Vagina (tissue), 2 donors: ENCODE results near the gene DDX31. TPM values are rescaled to one million over a fixed set of nuclear protein-coding genes. Genes with fewer than 3 reads are reported as not detected.

Experiments
- DNase-seq, 2 donors: peaks; one replicate each; pipeline ENCODE4 v3.0.0-alpha.2; 2017; ENCODE audit errors: extremely low spot score in 2 of 2
- H3K27ac ChIP-seq: fragments of 200-600 bp; sonication (generic); one replicate; pipeline ENCODE4 v1.5.1; 2019
- H3K27me3 ChIP-seq: fragments of 200-600 bp; sonication (generic); one replicate; pipeline ENCODE4 v1.5.1; 2019
- H3K36me3 ChIP-seq, 2 donors: fragments of 200-600 bp; sonication (generic); one replicate each; pipeline ENCODE4 v1.5.1; 2017 to 2019
- H3K4me1 ChIP-seq: fragments of 200-600 bp; sonication (generic); one replicate; pipeline ENCODE4 v1.5.1; 2019
- H3K4me3 ChIP-seq, 2 donors: fragments of 200-600 bp; sonication (generic); 1 replicate in 1 of 2; 2 replicates in 1 of 2; pipeline ENCODE4 v1.5.1; 2016 to 2019
- H3K9me3 ChIP-seq: fragments of 200-600 bp; sonication (generic); one replicate; pipeline ENCODE4 v1.5.1; 2019
- POLR2A ChIP-seq, 2 donors: fragments of 450-650 bp; IDR thresholded peaks; one replicate each; pipeline ENCODE4 v1.6.1; 2017; ENCODE audit warnings: antibody characterized with exemption in 2 of 2, mild to moderate bottlenecking in 2 of 2, moderate library complexity in 2 of 2
- POLR2AphosphoS5 ChIP-seq, 2 donors: sonication (generic); formaldehyde crosslinking; IDR thresholded peaks; one replicate each; pipeline ENCODE4 v1.9.0; 2017; ENCODE audit warnings: antibody characterized with exemption in 2 of 2, mild to moderate bottlenecking in 2 of 2, low read depth in 1 of 2; ENCODE audit not compliant: insufficient read depth in 1 of 2
- intact Hi-C: fragments of 100-400 bp; cut with DNase I; formaldehyde crosslinking; loops from one replicate; pipeline ENCODE4 v1.15.1; 2023
- total RNA-seq: library from RNA; depleted of rRNA; stranded (reverse); fragments of >200 nt; gene quantifications from one replicate; pipeline ENCODE4 v1.2.3, GENCODE V29; 2016
- TF ChIP-seq, protein P1 (sequence below), 3 experiments: fragments of 450-650 bp in 2 of 3; fragments of 200-600 bp in 1 of 3; sonication (generic) in 1 of 3; IDR thresholded peaks; one replicate each; pipeline ENCODE4 v1.5.1; 2017 to 2019; ENCODE audit warnings: antibody characterized with exemption in 3 of 3, mild to moderate bottlenecking in 2 of 3, moderate library complexity in 2 of 3

The DDX31 gene
- total RNA-seq, 1 donor from 2014 or later, result 17.9 TPM

DNA sequence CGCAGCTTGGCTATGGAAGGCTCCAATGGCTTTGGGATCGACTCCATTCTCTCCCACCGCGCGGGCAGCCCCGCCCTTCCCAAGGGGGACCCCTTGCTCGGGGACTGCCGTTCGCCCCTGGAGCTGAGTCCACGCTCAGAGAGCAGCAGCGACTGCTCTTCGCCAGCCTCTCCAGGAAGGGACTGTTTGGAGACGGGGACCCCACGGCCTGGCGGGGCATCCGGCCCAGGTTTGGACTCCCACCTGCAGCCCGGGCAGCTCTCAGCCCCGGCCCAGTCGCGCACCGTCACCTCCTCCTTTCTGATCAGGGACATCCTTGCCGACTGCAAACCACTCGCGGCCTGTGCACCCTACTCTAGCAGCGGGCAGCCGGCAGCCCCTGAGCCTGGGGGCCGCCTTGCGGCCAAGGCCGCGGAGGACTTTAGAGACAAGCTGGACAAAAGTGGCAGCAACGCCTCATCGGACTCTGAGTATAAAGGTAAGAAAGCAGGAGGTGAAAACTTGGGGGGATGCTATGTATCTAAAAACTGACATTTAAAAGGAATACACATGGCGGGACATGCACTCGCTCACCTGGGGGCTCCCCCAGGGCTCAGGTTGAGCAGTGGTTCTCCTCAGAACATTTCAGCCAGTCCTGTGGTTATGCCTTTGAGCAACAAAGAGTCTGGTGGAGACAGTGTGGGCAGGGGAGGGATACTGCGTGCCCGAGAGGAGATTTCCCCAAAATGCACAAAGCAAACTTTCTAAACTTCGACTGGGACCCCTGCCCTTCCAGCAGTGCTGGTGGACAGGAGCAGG, 86.8 kb downstream of the DDX31 start:
- TF ChIP-seq, protein P1, sequence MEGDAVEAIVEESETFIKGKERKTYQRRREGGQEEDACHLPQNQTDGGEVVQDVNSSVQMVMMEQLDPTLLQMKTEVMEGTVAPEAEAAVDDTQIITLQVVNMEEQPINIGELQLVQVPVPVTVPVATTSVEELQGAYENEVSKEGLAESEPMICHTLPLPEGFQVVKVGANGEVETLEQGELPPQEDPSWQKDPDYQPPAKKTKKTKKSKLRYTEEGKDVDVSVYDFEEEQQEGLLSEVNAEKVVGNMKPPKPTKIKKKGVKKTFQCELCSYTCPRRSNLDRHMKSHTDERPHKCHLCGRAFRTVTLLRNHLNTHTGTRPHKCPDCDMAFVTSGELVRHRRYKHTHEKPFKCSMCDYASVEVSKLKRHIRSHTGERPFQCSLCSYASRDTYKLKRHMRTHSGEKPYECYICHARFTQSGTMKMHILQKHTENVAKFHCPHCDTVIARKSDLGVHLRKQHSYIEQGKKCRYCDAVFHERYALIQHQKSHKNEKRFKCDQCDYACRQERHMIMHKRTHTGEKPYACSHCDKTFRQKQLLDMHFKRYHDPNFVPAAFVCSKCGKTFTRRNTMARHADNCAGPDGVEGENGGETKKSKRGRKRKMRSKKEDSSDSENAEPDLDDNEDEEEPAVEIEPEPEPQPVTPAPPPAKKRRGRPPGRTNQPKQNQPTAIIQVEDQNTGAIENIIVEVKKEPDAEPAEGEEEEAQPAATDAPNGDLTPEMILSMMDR (IDR thresholded peaks at IDR 0.05), result no peak
- no peak for TF ChIP-seq POLR2AphosphoS5 (IDR thresholded peaks at IDR 0.05; ENCODE audit: insufficient read depth in 1 of 2, low read depth in 1 of 2)
- no peak overlapping the region for H3K27ac ChIP-seq
- H3K36me3 ChIP-seq, result no peaks in the 10 kb centered on the region
- no peak for DNase-seq
- intact Hi-C loops, result no loop called here
- peaks cover 37% of the 10 kb centered on the region for H3K27me3 ChIP-seq
- H3K4me3 ChIP-seq, result no peak overlapping the region
- H3K9me3 ChIP-seq, result no peaks in the 10 kb centered on the region
- H3K4me1 ChIP-seq, result peaks cover 16% of the 10 kb centered on the region

DNA sequence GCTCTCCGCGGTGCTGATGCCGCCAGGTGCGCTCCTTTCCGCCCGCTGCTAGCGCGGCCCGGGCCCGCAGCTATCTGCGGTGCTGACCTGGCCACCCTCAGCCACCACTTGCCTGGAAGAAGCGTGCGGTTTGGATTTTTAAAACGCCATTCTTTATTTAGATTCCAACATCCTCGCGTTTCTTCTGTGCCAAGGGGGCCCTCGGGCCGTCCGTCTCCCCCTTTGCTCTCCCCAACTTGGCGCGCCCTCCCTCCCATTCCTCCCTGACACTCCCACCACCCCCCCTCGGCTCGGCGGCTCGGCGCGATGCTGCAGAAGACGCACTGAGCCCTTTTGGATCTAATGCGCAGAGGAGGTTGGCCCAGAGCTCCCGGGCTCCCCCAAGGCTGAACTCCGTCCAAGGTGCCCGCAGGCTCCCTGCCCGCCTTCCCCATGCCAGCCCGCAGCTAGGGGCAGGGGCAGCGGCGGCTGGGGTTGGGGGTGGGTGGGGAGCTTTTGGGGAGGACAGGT, 87.5 kb downstream of the DDX31 start, which contains the start of gene BARHL1:
TSS of gene BARHL1 (plus strand) at position 331 of the 510 bp plus-strand sequence. CDS start 192 bp downstream, outside the sequence.
- no peak within 1 kb of the TSS for H3K27ac ChIP-seq
- intact Hi-C loops, result no loop called here
- TF ChIP-seq POLR2AphosphoS5 (IDR thresholded peaks at IDR 0.05; ENCODE audit: insufficient read depth in 1 of 2, low read depth in 1 of 2), result no peak
- TF ChIP-seq POLR2A (IDR thresholded peaks at IDR 0.05), result no peak
- H3K36me3 ChIP-seq, result no peaks in the 10 kb centered on the region
- DNase-seq, result no peak
- H3K4me1 ChIP-seq, result peaks cover 16% of the 10 kb centered on the region
- peaks cover 36% of the 10 kb centered on the region for H3K27me3 ChIP-seq
- H3K4me3 ChIP-seq, result no peak within 1 kb of the TSS
- no peaks in the 10 kb centered on the region for H3K9me3 ChIP-seq

DNA sequence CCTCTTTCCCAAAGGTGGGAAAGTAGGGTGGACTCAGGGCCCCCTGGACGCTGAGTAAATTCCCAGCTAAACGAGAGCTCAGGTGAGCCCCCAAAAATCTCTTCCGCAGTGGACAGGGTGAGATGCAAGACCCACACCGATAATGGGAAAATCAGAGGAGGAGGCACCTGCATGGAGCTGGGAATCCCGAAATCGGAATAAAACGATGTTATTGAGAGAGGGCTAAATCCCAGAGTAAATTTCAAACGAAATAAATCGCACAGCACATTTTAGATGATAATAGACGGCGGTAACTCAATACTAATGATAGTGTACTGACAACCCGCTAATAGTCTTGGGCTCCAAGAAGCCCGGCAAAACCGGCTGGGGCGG, 90.4 kb downstream of the DDX31 start:
- no peaks in the 10 kb centered on the region for H3K9me3 ChIP-seq
- H3K4me1 ChIP-seq, result peaks cover 16% of the 10 kb centered on the region
- H3K36me3 ChIP-seq, result no peaks in the 10 kb centered on the region
- intact Hi-C loops, result no loop called here
- peaks cover 22% of the 10 kb centered on the region for H3K27me3 ChIP-seq
- DNase-seq, result no peak
- no peak overlapping the region for H3K4me3 ChIP-seq
- H3K27ac ChIP-seq, result no peak overlapping the region
- TF ChIP-seq, protein P1 (IDR thresholded peaks at IDR 0.05), result no peak
- TF ChIP-seq POLR2AphosphoS5 (IDR thresholded peaks at IDR 0.05; ENCODE audit: insufficient read depth in 1 of 2, low read depth in 1 of 2), result no peak
- TF ChIP-seq POLR2A (IDR thresholded peaks at IDR 0.05), result no peak

DNA sequence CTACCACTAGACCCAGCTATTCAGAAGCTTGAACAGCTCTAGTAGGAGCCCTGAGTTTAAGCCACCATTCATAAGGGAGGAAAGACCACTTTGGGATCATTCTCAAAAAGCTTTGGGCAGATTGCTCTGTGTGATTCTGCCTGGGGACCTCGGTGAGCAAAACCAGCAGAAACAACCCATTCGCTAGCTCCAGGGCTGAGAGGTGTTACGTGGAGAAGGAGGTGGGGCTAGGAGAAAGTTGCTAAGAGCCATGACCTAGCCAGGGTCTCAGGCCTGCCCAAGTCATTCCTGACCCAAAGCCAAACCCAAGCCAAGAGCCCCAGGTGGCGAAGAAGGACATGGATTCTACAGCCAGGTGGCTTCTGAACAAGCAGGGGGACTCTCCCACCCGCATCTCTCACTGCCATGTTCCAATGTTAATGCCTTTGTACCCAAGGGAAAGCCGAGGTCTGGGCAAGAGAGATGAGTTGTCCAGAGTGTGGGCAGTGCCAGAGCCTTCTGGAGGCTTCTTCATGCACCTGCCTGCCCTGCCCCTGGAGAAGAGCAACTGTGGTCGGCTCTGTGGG, 91.3 kb downstream of the DDX31 start:
- H3K4me1 ChIP-seq, result peaks cover 16% of the 10 kb centered on the region
- H3K4me3 ChIP-seq, result no peak overlapping the region
- no peaks in the 10 kb centered on the region for H3K9me3 ChIP-seq
- DNase-seq, result no peak
- TF ChIP-seq POLR2AphosphoS5 (IDR thresholded peaks at IDR 0.05; ENCODE audit: insufficient read depth in 1 of 2, low read depth in 1 of 2) (no peak), POLR2A (IDR thresholded peaks at IDR 0.05) (no peak)
- TF ChIP-seq, protein P1 (IDR thresholded peaks at IDR 0.05), result no peak
- H3K36me3 ChIP-seq, result no peaks in the 10 kb centered on the region
- H3K27me3 ChIP-seq, result peaks cover 20% of the 10 kb centered on the region
- H3K27ac ChIP-seq, result no peak overlapping the region
- intact Hi-C loops, result no loop called here

DNA sequence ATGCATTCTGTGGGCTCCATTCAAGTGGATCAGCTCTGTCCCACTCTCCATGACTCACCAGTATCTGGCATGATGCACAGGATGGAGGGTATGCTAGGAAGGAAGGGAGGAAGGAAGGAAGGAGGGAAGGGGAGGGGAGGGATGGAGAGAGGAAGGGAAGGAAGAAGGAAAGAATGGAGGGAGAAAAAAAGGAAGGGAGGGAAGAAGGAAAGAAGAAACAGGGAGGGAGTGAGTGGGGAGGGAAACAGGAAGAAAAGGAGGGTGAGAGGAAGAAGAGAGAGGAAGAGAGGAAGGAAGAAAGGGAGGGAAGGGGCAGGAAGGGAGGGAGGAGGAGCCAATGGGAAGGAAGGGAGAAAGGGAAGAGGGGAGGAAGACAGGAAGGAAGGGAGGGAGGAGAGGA, 92.7 kb downstream of the DDX31 start:
- H3K9me3 ChIP-seq, result no peaks in the 10 kb centered on the region
- H3K4me3 ChIP-seq, result no peak overlapping the region
- DNase-seq, result no peak
- TF ChIP-seq POLR2A (IDR thresholded peaks at IDR 0.05), result no peak
- TF ChIP-seq, protein P1 (IDR thresholded peaks at IDR 0.05), result no peak
- no peak for TF ChIP-seq POLR2AphosphoS5 (IDR thresholded peaks at IDR 0.05; ENCODE audit: insufficient read depth in 1 of 2, low read depth in 1 of 2)
- H3K27ac ChIP-seq, result no peak overlapping the region
- no peaks in the 10 kb centered on the region for H3K36me3 ChIP-seq
- intact Hi-C loops, result no loop called here
- peaks cover 20% of the 10 kb centered on the region for H3K27me3 ChIP-seq
- peaks cover 11% of the 10 kb centered on the region for H3K4me1 ChIP-seq
